Activated CD4-positive, alpha-beta T cell treated with anti-CD3 and anti-CD28 coated beads for 36 hours (primary cell): ENCODE data around the gene CUL3. TPM values are rescaled to one million over a fixed set of nuclear protein-coding genes. Genes with fewer than 3 reads are reported as not detected.
"Not testable (repeated sequence)": the region's sequence is repeated elsewhere in the genome, so short reads cannot be mapped to it uniquely, and the experiment has no call there.

Experiments used
- ATAC-seq: fragments of 200-7000 bp; cut with Tn5 transposase; one replicate; pipeline ENCODE4 v1.10.0; 2021; ENCODE audit warnings: mild to moderate bottlenecking, moderate library complexity
- CTCF ChIA-PET: fragments of 350-600 bp; sonication (Branson Sonifier 250); formaldehyde crosslinking; loops from one replicate; lab custom pipeline; 2021; ENCODE audit warnings: antibody characterized with exemption; lab: Charles Lee
- POLR2A ChIA-PET: fragments of 350-600 bp; sonication (Branson Sonifier 250); formaldehyde crosslinking; loops from one replicate; lab custom pipeline; 2021; ENCODE audit warnings: antibody characterized with exemption, inconsistent platforms; lab: Charles Lee
- DNase-seq: peaks from one replicate; pipeline ENCODE4 v3.0.0-alpha.2; 2020
- H3K27ac Mint-ChIP-seq: one replicate; pipeline ENCODE4 v1.8.0; 2021; ENCODE audit warnings: mixed read lengths
- H3K27me3 Mint-ChIP-seq: one replicate; pipeline ENCODE4 v1.8.0; 2021; ENCODE audit warnings: mixed read lengths
- H3K36me3 Mint-ChIP-seq: one replicate; pipeline ENCODE4 v1.8.0; 2021; ENCODE audit warnings: low read depth, mixed read lengths
- H3K4me1 Mint-ChIP-seq: one replicate; pipeline ENCODE4 v1.8.0; 2021; ENCODE audit warnings: mixed read lengths
- H3K4me3 Mint-ChIP-seq: one replicate; pipeline ENCODE4 v1.8.0; 2021; ENCODE audit warnings: mild to moderate bottlenecking, moderate library complexity, mixed read lengths
- H3K9me3 Mint-ChIP-seq: one replicate; pipeline ENCODE4 v1.8.0; 2021; ENCODE audit warnings: low read depth, mixed read lengths
- intact Hi-C, 2 experiments: fragments of 100-400 bp; cut with DNase I in 1 of 2; cut with micrococcal nuclease in 1 of 2; formaldehyde crosslinking; loops; one replicate each; pipeline versions ENCODE4 v1.14.2 to v1.15.1; 2022 to 2024; cut with DNase I, micrococcal nuclease
- total RNA-seq, 2 experiments: library from RNA; stranded (reverse); gene quantifications; one replicate each; pipeline ENCODE4 v1.2.3, GENCODE V29; 2021

Gene CUL3
- total RNA-seq, 2 experiments from 2014 or later = 77.6 to 85.8 TPM

- H3K4me1 Mint-ChIP-seq = peaks cover 45% of the 10 kb centered on the region
- intact Hi-C loops = loop anchor here in 1 of 2 experiments (5.0 to 10.0 kb wide), 2 partner anchors 36 to 342 kb away; no protein-coding TSS in a partner anchor
- H3K36me3 Mint-ChIP-seq = peaks cover 30% of the 10 kb centered on the region
- POLR2A ChIA-PET = interaction anchor here (1.2 kb wide), 1 partner anchor 11 kb away, joined by 4 read pairs; no protein-coding TSS in a partner anchor
- H3K27me3 Mint-ChIP-seq, H3K9me3 Mint-ChIP-seq, ATAC-seq, DNase-seq: not testable (repeated sequence)
- H3K27ac Mint-ChIP-seq = peak overlapping the region; percentile 19
- H3K4me3 Mint-ChIP-seq = peak overlapping the region; percentile 95
- CTCF ChIA-PET = interaction anchor here (0.9 to 2.0 kb wide), 4 partner anchors 17 to 49 kb away, joined by 3 to 5 read pairs (median 3); no protein-coding TSS in a partner anchor
These were observed 2.1 kb downstream of the CUL3 start for GRCh38 chr2:224583033-224583432.

- ChIA-PET POLR2A (interaction anchor here (1.3 kb wide), 1 partner anchor 14 kb away, joined by 3 read pairs; no protein-coding TSS in a partner anchor), CTCF (interaction anchor here (1.4 to 2.0 kb wide), 2 partner anchors 9 to 19 kb away, joined by 4 to 6 read pairs; no protein-coding TSS in a partner anchor)
- ATAC-seq (no peak), DNase-seq (no peak)
- no peak overlapping the region for H3K4me3 Mint-ChIP-seq
- H3K27me3 Mint-ChIP-seq = no peaks in the 10 kb centered on the region
- no peak overlapping the region for H3K27ac Mint-ChIP-seq
- H3K4me1 Mint-ChIP-seq = peaks cover 66% of the 10 kb centered on the region
- intact Hi-C loops = loop anchor here in 1 of 2 experiments (5.0 to 10.0 kb wide), 2 partner anchors 33 to 345 kb away; no protein-coding TSS in a partner anchor
- H3K36me3 Mint-ChIP-seq = peaks cover 32% of the 10 kb centered on the region
- no peaks in the 10 kb centered on the region for H3K9me3 Mint-ChIP-seq
These were observed 4.9 kb downstream of the CUL3 start for GRCh38 chr2:224580248-224580647.

- ATAC-seq = no peak
These were observed 5.8 kb downstream of the CUL3 start for GRCh38 chr2:224579411-224579810.

GRCh38 chr2:224577541-224577940 lies 7.6 kb downstream of the CUL3 start:
- ChIA-PET POLR2A (no interaction called here), CTCF (no interaction called here)
- DNase-seq = no peak
- H3K9me3 Mint-ChIP-seq = no peaks in the 10 kb centered on the region
- peaks cover 78% of the 10 kb centered on the region for H3K4me1 Mint-ChIP-seq
- ATAC-seq = peak; percentile 56
- no peak overlapping the region for H3K27ac Mint-ChIP-seq
- peaks cover 15% of the 10 kb centered on the region for H3K36me3 Mint-ChIP-seq
- no peak overlapping the region for H3K4me3 Mint-ChIP-seq
- H3K27me3 Mint-ChIP-seq = no peaks in the 10 kb centered on the region
- intact Hi-C loops = loop anchor here in 1 of 2 experiments (10.0 kb wide), 1 partner anchor 1923 kb away; the partner anchor contains the start of gene FARSB

More at GRCh38 chr2:224579411-224579810, 5.8 kb downstream of the CUL3 start:
- no peak for DNase-seq
- peaks cover 74% of the 10 kb centered on the region for H3K4me1 Mint-ChIP-seq
- H3K4me3 Mint-ChIP-seq = peak overlapping the region; percentile 57
- H3K27me3 Mint-ChIP-seq = no peaks in the 10 kb centered on the region
- H3K27ac Mint-ChIP-seq = peak overlapping the region; percentile 55
- H3K36me3 Mint-ChIP-seq = peaks cover 32% of the 10 kb centered on the region
- intact Hi-C loops = loop anchor here in 1 of 2 experiments (10.0 kb wide), 1 partner anchor 1925 kb away; the partner anchor contains the start of gene FARSB
- H3K9me3 Mint-ChIP-seq = no peaks in the 10 kb centered on the region
- POLR2A ChIA-PET = interaction anchor here (0.6 to 1.3 kb wide), 5 partner anchors 13 to 414 kb away, joined by 3 to 6 read pairs (median 3); no protein-coding TSS in a partner anchor
- CTCF ChIA-PET = interaction anchor here (0.6 to 2.0 kb wide), 6 partner anchors 9 to 68 kb away, joined by 3 to 6 read pairs (median 4); no protein-coding TSS in a partner anchor

- Mint-ChIP-seq H3K9me3 (no peaks in the 10 kb centered on the region), H3K36me3 (peaks cover 7% of the 10 kb centered on the region), H3K27me3 (no peaks in the 10 kb centered on the region), H3K4me1 (peaks cover 85% of the 10 kb centered on the region), H3K27ac (peak overlapping the region; percentile 48), H3K4me3 (no peak overlapping the region)
- POLR2A ChIA-PET = interaction anchor here (0.7 kb wide), 1 partner anchor 52 kb away, joined by 5 read pairs; no protein-coding TSS in a partner anchor
- intact Hi-C loops = loop anchor here in 1 of 2 experiments (10.0 kb wide), 1 partner anchor 1921 kb away; the partner anchor contains the start of gene FARSB
- CTCF ChIA-PET = interaction anchor here (1.0 to 1.7 kb wide), 3 partner anchors 14 to 19 kb away, joined by 4 to 5 read pairs (median 5); no protein-coding TSS in a partner anchor
- ATAC-seq = peak; percentile 60
- no peak for DNase-seq
These were observed 9.0 kb downstream of the CUL3 start for GRCh38 chr2:224576088-224576715.

GRCh38 chr2:224574423-224575084 lies 10.6 kb downstream of the CUL3 start:
- peaks cover 84% of the 10 kb centered on the region for H3K4me1 Mint-ChIP-seq
- ChIA-PET POLR2A (interaction anchor here (0.5 to 0.9 kb wide), 3 partner anchors 8 to 63 kb away, joined by 3 to 9 read pairs (median 4); no protein-coding TSS in a partner anchor), CTCF (interaction anchor here (1.3 to 1.7 kb wide), 2 partner anchors 12 to 14 kb away, joined by 5 read pairs; no protein-coding TSS in a partner anchor)
- no peaks in the 10 kb centered on the region for H3K27me3 Mint-ChIP-seq
- intact Hi-C loops = loop anchor here in 1 of 2 experiments (1.0 to 10.0 kb wide), 3 partner anchors 10 to 1920 kb away; partner anchors contain the start of gene FARSB
- H3K9me3 Mint-ChIP-seq = no peaks in the 10 kb centered on the region
- peaks cover 3% of the 10 kb centered on the region for H3K36me3 Mint-ChIP-seq
- DNase-seq = no peak
- H3K4me3 Mint-ChIP-seq = peak overlapping the region; percentile 4
- ATAC-seq = no peak
- peak overlapping the region; percentile 49 for H3K27ac Mint-ChIP-seq

GRCh38 chr2:224573724-224574123 lies 11.4 kb downstream of the CUL3 start:
- Mint-ChIP-seq H3K27me3 (no peaks in the 10 kb centered on the region), H3K36me3 (peaks cover 3% of the 10 kb centered on the region), H3K27ac (peak overlapping the region; percentile 6), H3K9me3 (no peaks in the 10 kb centered on the region), H3K4me1 (peaks cover 84% of the 10 kb centered on the region), H3K4me3 (no peak overlapping the region)
- intact Hi-C loops = loop anchor here in 1 of 2 experiments (5.0 to 10.0 kb wide), 2 partner anchors 631 to 1919 kb away; partner anchors contain the start of gene FARSB
- DNase-seq = no peak
- ChIA-PET CTCF (interaction anchor here (1.0 kb wide), 1 partner anchor 35 kb away, joined by 6 read pairs; no protein-coding TSS in a partner anchor), POLR2A (interaction anchor here (0.5 kb wide), 2 partner anchors 11 to 62 kb away, joined by 3 to 9 read pairs; no protein-coding TSS in a partner anchor)
- no peak for ATAC-seq

- intact Hi-C loops = loop anchor here in 1 of 2 experiments (5.0 to 10.0 kb wide), 2 partner anchors 630 to 1918 kb away; partner anchors contain the start of gene FARSB
- H3K36me3 Mint-ChIP-seq = peaks cover 10% of the 10 kb centered on the region
These were observed 12.8 kb downstream of the CUL3 start for GRCh38 chr2:224572338-224572737.

GRCh38 chr2:224570328-224570993 lies 14.7 kb downstream of the CUL3 start:
- ChIA-PET CTCF (interaction anchor here (1.0 to 3.0 kb wide), 4 partner anchors 9 to 50 kb away, joined by 4 to 18 read pairs (median 6); no protein-coding TSS in a partner anchor), POLR2A (interaction anchor here (0.5 to 1.6 kb wide), 3 partner anchors 9 to 16 kb away, joined by 3 to 9 read pairs (median 7); no protein-coding TSS in a partner anchor)
- Mint-ChIP-seq H3K27ac (peak overlapping the region; percentile 1), H3K9me3 (peaks cover 9% of the 10 kb centered on the region), H3K36me3 (peaks cover 23% of the 10 kb centered on the region), H3K27me3 (no peaks in the 10 kb centered on the region), H3K4me3 (peak overlapping the region; percentile 2), H3K4me1 (peaks cover 84% of the 10 kb centered on the region)
- ATAC-seq (peak; percentile 82), DNase-seq (no peak)
- intact Hi-C loops = loop anchor here (1.0 to 10.0 kb wide), 4 partner anchors 9 to 1916 kb away; partner anchors contain the start of gene FARSB (in 1 of the 2)

More at GRCh38 chr2:224572338-224572737, 12.8 kb downstream of the CUL3 start:
- H3K27ac Mint-ChIP-seq = no peak overlapping the region
- H3K27me3 Mint-ChIP-seq = no peaks in the 10 kb centered on the region
- CTCF ChIA-PET = interaction anchor here (0.6 to 3.0 kb wide), 4 partner anchors 11 to 60 kb away, joined by 3 to 18 read pairs (median 6); partner anchors contain the start of gene CUL3
- peaks cover 85% of the 10 kb centered on the region for H3K4me1 Mint-ChIP-seq
- DNase-seq (no peak), ATAC-seq (no peak)
- H3K4me3 Mint-ChIP-seq = no peak overlapping the region
- POLR2A ChIA-PET = interaction anchor here (0.6 to 1.0 kb wide), 2 partner anchors 10 to 630 kb away, joined by 4 to 13 read pairs; no protein-coding TSS in a partner anchor
- H3K9me3 Mint-ChIP-seq = peaks cover 5% of the 10 kb centered on the region
